ENCODE results near the gene TRIM46. TPM values are rescaled to one million over a fixed set of nuclear protein-coding genes. Genes with fewer than 3 reads are reported as not detected.
"Not testable (repeated sequence)": the region's sequence is repeated elsewhere in the genome, so short reads cannot be mapped to it uniquely, and the experiment has no call there.

TRIM46 gene
- polyA plus RNA-seq, 3 donors, result 0.13 TPM; not detected in 2

GRCh38 chr1:155227261-155228095, 53.8 kb downstream of the TRIM46 start:
- Histone ChIP-seq H4K20me1 (ENCODE audit: insufficient read depth, low read length) (no peaks in the 10 kb centered on the region), H3K9me3 (replicated peaks in 1 of 2; ENCODE audit: control insufficient read depth in 1 of 2, insufficient read depth in 1 of 2, low read length in 2 of 2) (no peaks in the 10 kb centered on the region), H3K4me1 (ENCODE audit: control insufficient read depth in 1 of 2, insufficient read depth in 2 of 2, low read length in 2 of 2) (peaks cover 54 to 57% of the 10 kb centered on the region in 2 donors), H3K27me3 (ENCODE audit: control insufficient read depth in 2 of 2, insufficient read depth in 2 of 2, low read length in 2 of 2) (no peaks in the 10 kb centered on the region), H3K36me3 (replicated peaks in 1 of 2; ENCODE audit: control insufficient read depth in 1 of 2, insufficient read depth in 2 of 2, low read length in 2 of 2) (no peaks in the 10 kb centered on the region), H3K4me3 (replicated peaks in 1 of 3; ENCODE audit: low read depth in 2 of 3, low read length in 3 of 3) (peak overlapping the region; percentile 62 to 87 (median 68)), H3K4me2 (replicated peaks; ENCODE audit: extremely low read depth, low read length, poor library complexity, severe bottlenecking) (peak overlapping the region; percentile 98), H3K27ac (ENCODE audit: low read depth in 1 of 2, low read length in 2 of 2) (peak overlapping the region; percentile 58 to 80), H3K9ac (ENCODE audit: insufficient read depth, low read length, poor library complexity, severe bottlenecking) (peak overlapping the region; percentile 55), H2AFZ (ENCODE audit: insufficient read depth, low read depth, low read length, poor library complexity, severe bottlenecking) (peak overlapping the region; percentile 80), H3K79me2 (ENCODE audit: insufficient read depth, low read length) (peaks cover 18% of the 10 kb centered on the region)
- TF ChIP-seq CTCF (IDR thresholded peaks at IDR 0.05), result no peak
- no peaks in the 10 kb centered on the region for H3K9me3 Mint-ChIP-seq
- H3K4me3 Mint-ChIP-seq, result peak overlapping the region; percentile 80 to 90
- H3K27me3 Mint-ChIP-seq (ENCODE audit: low read depth in 3 of 3), result peaks cover 2 to 8% (median 4%) of the 10 kb centered on the region in 3 donors
- H3K36me3 Mint-ChIP-seq, result no peaks in the 10 kb centered on the region
- H3K4me1 Mint-ChIP-seq, result peaks cover 44% of the 10 kb centered on the region
- intact Hi-C loops (cut with micrococcal nuclease), result loop anchor here in 1 of 2 donors (2.0 kb wide), 1 partner anchor 21 kb away; the partner anchor contains the start of gene THBS3
- peak overlapping the region; percentile 89 to 95 (median 93) for H3K27ac Mint-ChIP-seq
- DNase-seq, result peak; percentile 95 to 97 (median 97)
- WGBS (ENCODE audit: insufficient coverage), result 0% methylated on average over 23 of the region's 42 CpGs

GRCh38 chr1:155228096-155228427, 54.4 kb downstream of the TRIM46 start:
- Mint-ChIP-seq H3K4me1 (peaks cover 41% of the 10 kb centered on the region), H3K4me3 (peak overlapping the region; percentile 80 to 90), H3K27ac (peak overlapping the region in 6 of 7 donors; percentile 86 to 95 (median 92)), H3K36me3 (no peaks in the 10 kb centered on the region), H3K27me3 (ENCODE audit: low read depth in 3 of 3) (peaks cover 2 to 8% (median 4%) of the 10 kb centered on the region in 3 donors), H3K9me3 (peaks cover 0 to 2% (median 0%) of the 10 kb centered on the region in 7 donors)
- Histone ChIP-seq H3K4me1 (ENCODE audit: control insufficient read depth in 1 of 2, insufficient read depth in 2 of 2, low read length in 2 of 2) (peaks cover 48 to 51% of the 10 kb centered on the region in 2 donors), H3K9me3 (replicated peaks in 1 of 2; ENCODE audit: control insufficient read depth in 1 of 2, insufficient read depth in 1 of 2, low read length in 2 of 2) (no peaks in the 10 kb centered on the region), H4K20me1 (ENCODE audit: insufficient read depth, low read length) (no peaks in the 10 kb centered on the region), H3K79me2 (ENCODE audit: insufficient read depth, low read length) (peaks cover 18% of the 10 kb centered on the region), H2AFZ (ENCODE audit: insufficient read depth, low read depth, low read length, poor library complexity, severe bottlenecking) (peak overlapping the region; percentile 80), H3K9ac (ENCODE audit: insufficient read depth, low read length, poor library complexity, severe bottlenecking) (peak overlapping the region; percentile 55), H3K36me3 (replicated peaks in 1 of 2; ENCODE audit: control insufficient read depth in 1 of 2, insufficient read depth in 2 of 2, low read length in 2 of 2) (no peaks in the 10 kb centered on the region), H3K4me3 (replicated peaks in 1 of 3; ENCODE audit: low read depth in 2 of 3, low read length in 3 of 3) (peak overlapping the region; percentile 44 to 87 (median 62)), H3K4me2 (replicated peaks; ENCODE audit: extremely low read depth, low read length, poor library complexity, severe bottlenecking) (peak overlapping the region; percentile 98), H3K27me3 (ENCODE audit: control insufficient read depth in 2 of 2, insufficient read depth in 2 of 2, low read length in 2 of 2) (no peaks in the 10 kb centered on the region), H3K27ac (ENCODE audit: low read depth in 1 of 2, low read length in 2 of 2) (peak overlapping the region in 1 of 2 donors; percentile 80)
- 92% methylated on average over 3 of the region's 9 CpGs for WGBS (ENCODE audit: insufficient coverage)
- intact Hi-C loops (cut with micrococcal nuclease), result no loop called here
- DNase-seq, result no peak
- TF ChIP-seq CTCF (IDR thresholded peaks at IDR 0.05), result no peak

- H3K4me2 ChIP-seq (replicated peaks; ENCODE audit: extremely low read depth, low read length, poor library complexity, severe bottlenecking); H3K27me3 ChIP-seq (ENCODE audit: control insufficient read depth in 2 of 2, insufficient read depth in 2 of 2, low read length in 2 of 2); H4K20me1 ChIP-seq (ENCODE audit: insufficient read depth, low read length); H3K4me3 ChIP-seq (replicated peaks in 1 of 3; ENCODE audit: low read depth in 2 of 3, low read length in 3 of 3); H3K27ac ChIP-seq (ENCODE audit: low read depth in 1 of 2, low read length in 2 of 2); H3K9me3 Mint-ChIP-seq; H3K4me3 Mint-ChIP-seq; H2AFZ ChIP-seq (ENCODE audit: insufficient read depth, low read depth, low read length, poor library complexity, severe bottlenecking); DNase-seq; H3K9me3 ChIP-seq (replicated peaks in 1 of 2; ENCODE audit: control insufficient read depth in 1 of 2, insufficient read depth in 1 of 2, low read length in 2 of 2); H3K9ac ChIP-seq (ENCODE audit: insufficient read depth, low read length, poor library complexity, severe bottlenecking); intact Hi-C loops (cut with micrococcal nuclease); H3K27me3 Mint-ChIP-seq (ENCODE audit: low read depth in 3 of 3): not testable (repeated sequence)
- 78% methylated on average over 3 of the region's 3 CpGs for WGBS (ENCODE audit: insufficient coverage)
- Mint-ChIP-seq H3K4me1 (peaks cover 20% of the 10 kb centered on the region), H3K36me3 (peaks cover 10 to 13% of the 10 kb centered on the region in 2 donors), H3K27ac (peak overlapping the region in 2 of 7 donors; percentile 22 to 40)
- Histone ChIP-seq H3K36me3 (replicated peaks in 1 of 2; ENCODE audit: control insufficient read depth in 1 of 2, insufficient read depth in 2 of 2, low read length in 2 of 2) (peaks cover 10 to 11% of the 10 kb centered on the region in 2 donors), H3K79me2 (ENCODE audit: insufficient read depth, low read length) (peaks cover 11% of the 10 kb centered on the region), H3K4me1 (ENCODE audit: control insufficient read depth in 1 of 2, insufficient read depth in 2 of 2, low read length in 2 of 2) (peaks cover 16 to 29% of the 10 kb centered on the region in 2 donors)
Observed at GRCh38 chr1:155231302-155231701, 57.7 kb downstream of the TRIM46 start.

Data from CD14-positive monocyte (primary cell).